SIG-M5 treated with dmso at 0.1 percent for 504 hours (cell line): ENCODE results near the gene AKAP6.
"Not testable (repeated sequence)": the region's sequence is repeated elsewhere in the genome, so short reads cannot be mapped to it uniquely, and the experiment has no call there.

Experiments
- DNase-seq: peaks from one replicate; lab custom pipeline; 2025; ENCODE audit not compliant: unreplicated experiment; lab: John Stamatoyannopoulos, UW

Gene AKAP6

GRCh38 chr14:32368107-32368506 is 39.0 kb downstream of the AKAP6 start:
- DNase-seq: no peak

- no peak for DNase-seq
These were observed 41.6 kb downstream of the AKAP6 start for GRCh38 chr14:32370714-32371113.

- no peak for DNase-seq
These were observed 43.1 kb downstream of the AKAP6 start for GRCh38 chr14:32372154-32372553.

GRCh38 chr14:32373174-32373573 is 44.1 kb downstream of the AKAP6 start:
- DNase-seq: not testable (repeated sequence)

- no peak for DNase-seq
These were observed 45.1 kb downstream of the AKAP6 start for GRCh38 chr14:32374155-32374554.

GRCh38 chr14:32375663-32376062 is 46.6 kb downstream of the AKAP6 start:
- DNase-seq: no peak

GRCh38 chr14:32377046-32377646 is 48.0 kb downstream of the AKAP6 start:
- no peak for DNase-seq

GRCh38 chr14:32378284-32378683 is 49.2 kb downstream of the AKAP6 start:
- DNase-seq: no peak

GRCh38 chr14:32379447-32379846 is 50.3 kb downstream of the AKAP6 start:
- no peak for DNase-seq

- no peak for DNase-seq
These were observed 52.8 kb downstream of the AKAP6 start for GRCh38 chr14:32381869-32382268.

GRCh38 chr14:32382704-32383103 is 53.6 kb downstream of the AKAP6 start:
- DNase-seq: no peak

GRCh38 chr14:32383364-32384009 is 54.4 kb downstream of the AKAP6 start:
- no peak for DNase-seq

GRCh38 chr14:32384464-32384863 is 55.4 kb downstream of the AKAP6 start:
- DNase-seq: no peak

- DNase-seq: not testable (repeated sequence)
These were observed 58.2 kb downstream of the AKAP6 start for GRCh38 chr14:32387295-32387694.

- DNase-seq: no peak
These were observed 64.0 kb downstream of the AKAP6 start for GRCh38 chr14:32393119-32393518.

- DNase-seq: no peak
These were observed 64.9 kb downstream of the AKAP6 start for GRCh38 chr14:32394038-32394437.

GRCh38 chr14:32396885-32397284 is 67.8 kb downstream of the AKAP6 start:
- no peak for DNase-seq

- DNase-seq: peak; percentile 6
These were observed 69.0 kb downstream of the AKAP6 start for GRCh38 chr14:32397861-32398640.

GRCh38 chr14:32399920-32400319 is 70.8 kb downstream of the AKAP6 start:
- DNase-seq: no peak

- DNase-seq: no peak
These were observed 71.4 kb downstream of the AKAP6 start for GRCh38 chr14:32400480-32400879.

- no peak for DNase-seq
These were observed 73.9 kb downstream of the AKAP6 start for GRCh38 chr14:32403021-32403420.

- no peak for DNase-seq
These were observed 74.6 kb downstream of the AKAP6 start for GRCh38 chr14:32403688-32404087.
